NCI-H345 treated with DMSO at 0.1 percent for 48 hours (cell line): ENCODE data around the gene PCNX4.

Experiments used
- DNase-seq: peaks from one replicate; lab custom pipeline; 2025; ENCODE audit not compliant: unreplicated experiment; lab: John Stamatoyannopoulos, UW

The PCNX4 gene

DNA sequence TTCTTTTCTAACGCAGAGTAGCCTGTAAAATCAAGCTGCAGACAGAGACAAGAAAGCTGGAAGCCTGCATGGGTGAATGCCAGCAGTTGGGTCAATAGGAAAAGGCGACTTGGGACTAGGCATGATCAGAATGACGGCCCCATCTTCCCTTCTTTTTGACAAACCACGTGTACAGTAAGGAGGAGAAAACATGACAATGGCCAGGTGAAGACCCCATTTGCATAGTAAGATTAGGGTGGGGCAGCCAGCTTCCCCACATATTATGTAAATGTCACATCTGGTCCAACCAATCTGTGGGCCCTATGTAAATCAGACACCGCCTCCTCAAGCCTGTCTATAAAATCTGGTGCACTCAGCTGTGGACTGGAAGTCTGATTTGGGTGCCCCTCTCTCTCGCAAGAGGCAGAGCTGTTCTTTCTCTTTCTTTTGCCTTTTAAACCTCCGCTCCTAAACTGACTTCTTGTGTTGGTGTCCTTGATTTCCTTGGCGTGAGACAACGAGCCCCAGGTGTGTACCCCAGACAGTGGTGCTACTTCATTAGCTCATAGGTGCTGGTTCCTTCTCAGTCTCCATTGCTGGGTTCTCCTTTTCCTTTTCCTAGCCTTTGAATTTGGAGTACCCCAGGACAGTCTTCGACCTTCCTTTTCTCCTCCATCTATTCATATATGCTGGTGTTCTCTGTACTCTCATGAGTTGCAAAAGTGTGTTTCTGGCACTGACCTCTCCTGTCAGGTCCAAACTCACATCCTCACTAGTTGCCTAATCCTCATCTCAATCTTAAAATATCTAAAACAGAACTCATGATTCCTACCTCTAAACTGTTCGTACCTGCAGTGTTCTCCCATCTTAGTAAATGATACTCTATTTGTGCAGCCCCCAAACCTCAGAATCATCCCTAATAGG lies 82.9 kb downstream of the PCNX4 start:
- DNase-seq, result no peak

- no peak for DNase-seq
Observed at GRCh38 chr14:60175255-60175902, 83.7 kb downstream of the PCNX4 start.

DNA sequence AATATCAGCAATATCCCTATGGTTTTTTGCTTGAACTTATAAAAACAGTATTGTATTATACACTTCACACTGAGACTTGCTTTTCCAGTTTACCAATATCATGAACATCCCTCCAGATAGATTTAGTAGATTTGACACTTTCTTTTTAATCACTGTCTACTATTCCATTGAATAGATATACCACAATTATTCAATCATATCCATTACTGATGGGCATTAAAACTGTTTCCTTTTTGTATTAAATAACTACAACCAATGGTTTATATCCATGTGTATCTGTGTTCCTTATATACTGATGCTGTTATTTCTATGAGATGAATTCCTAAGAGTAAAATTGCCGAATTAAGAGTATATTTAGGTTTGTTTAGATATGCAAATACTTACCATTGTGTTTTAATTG lies 86.4 kb downstream of the PCNX4 start:
- DNase-seq, result no peak

DNA sequence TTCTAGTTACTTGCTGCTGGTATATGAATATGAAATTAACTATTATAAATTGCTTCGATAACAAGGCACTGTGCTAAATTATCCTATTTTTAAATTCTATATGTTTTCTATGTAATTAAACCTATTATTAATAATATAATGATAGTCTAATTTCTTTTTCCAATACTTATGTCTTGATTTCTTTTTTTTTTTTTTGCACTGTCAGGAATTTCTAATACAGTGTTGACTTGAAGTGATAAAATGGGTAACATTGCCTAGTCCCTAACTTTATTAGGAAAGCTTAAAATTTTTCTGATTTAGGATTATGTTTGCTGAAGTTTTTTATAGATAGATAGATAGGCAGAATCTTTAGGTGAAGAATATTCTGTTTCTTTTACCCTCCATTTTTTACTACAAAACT lies 87.1 kb downstream of the PCNX4 start:
- no peak for DNase-seq

DNA sequence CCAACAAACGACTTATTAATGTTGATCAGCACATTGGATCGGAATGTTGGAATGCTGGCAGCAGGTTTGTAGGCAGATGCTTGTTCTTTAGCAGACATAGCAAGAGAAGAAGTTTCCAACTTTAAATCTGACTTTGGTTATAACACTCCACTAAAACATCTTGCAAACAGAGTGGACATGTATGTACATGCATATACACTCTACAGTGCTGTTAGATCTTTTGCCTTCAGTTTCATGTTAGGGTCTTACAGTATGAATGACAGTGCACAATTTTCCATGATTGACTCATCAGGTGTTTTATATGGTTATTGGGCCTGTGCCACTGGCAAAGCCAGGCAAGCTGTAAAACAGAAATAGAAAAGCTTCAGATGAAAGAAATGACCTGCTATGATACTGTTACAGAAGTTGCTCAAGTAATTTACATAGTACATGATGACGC lies 87.7 kb downstream of the PCNX4 start:
- DNase-seq, result no peak

DNA sequence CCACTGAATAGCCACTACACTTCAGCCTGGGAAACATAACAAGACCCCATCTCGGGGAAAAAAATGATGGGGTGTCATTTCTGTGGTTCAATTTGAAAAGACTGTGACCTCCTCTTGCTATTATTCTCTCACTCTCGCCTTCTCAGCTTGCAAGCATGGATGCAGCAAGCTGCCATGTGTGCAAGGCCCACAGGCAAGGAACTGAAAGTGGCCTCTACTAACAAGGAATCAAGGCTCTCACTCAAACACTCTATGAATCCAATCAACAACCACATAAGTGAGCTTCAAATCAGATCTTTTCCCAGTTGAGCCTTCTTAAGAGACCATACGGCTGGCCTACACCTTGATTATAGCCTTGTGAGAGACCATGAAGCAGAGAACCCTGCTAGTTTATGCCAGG lies 91.4 kb downstream of the PCNX4 start:
- DNase-seq, result no peak

DNA sequence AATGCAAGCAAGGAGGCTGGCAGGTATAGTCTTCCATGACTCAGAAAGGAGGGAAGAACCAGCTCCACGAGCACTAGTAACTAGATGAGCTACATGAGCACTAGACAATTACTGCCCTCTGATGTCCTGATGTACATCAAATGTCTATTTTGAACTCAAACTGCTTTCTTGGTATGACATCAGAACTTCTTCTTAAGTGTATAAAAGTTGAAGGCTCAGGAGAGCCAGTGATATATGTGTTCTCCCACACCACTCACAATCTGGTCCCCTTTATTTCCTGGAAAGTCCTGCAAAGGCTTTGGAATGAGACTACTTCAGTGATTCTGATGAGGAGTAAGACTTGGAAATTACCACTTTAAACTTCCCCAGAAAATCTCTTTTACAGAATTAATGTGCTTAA lies 92.0 kb downstream of the PCNX4 start:
- DNase-seq, result no peak

- DNase-seq, result peak; percentile 36
Observed at GRCh38 chr14:60184146-60184904, 92.6 kb downstream of the PCNX4 start.

- no peak for DNase-seq
Observed at GRCh38 chr14:60184905-60185555, 93.3 kb downstream of the PCNX4 start.

- no peak for DNase-seq
Observed at GRCh38 chr14:60188115-60188514, 96.4 kb downstream of the PCNX4 start.

DNA sequence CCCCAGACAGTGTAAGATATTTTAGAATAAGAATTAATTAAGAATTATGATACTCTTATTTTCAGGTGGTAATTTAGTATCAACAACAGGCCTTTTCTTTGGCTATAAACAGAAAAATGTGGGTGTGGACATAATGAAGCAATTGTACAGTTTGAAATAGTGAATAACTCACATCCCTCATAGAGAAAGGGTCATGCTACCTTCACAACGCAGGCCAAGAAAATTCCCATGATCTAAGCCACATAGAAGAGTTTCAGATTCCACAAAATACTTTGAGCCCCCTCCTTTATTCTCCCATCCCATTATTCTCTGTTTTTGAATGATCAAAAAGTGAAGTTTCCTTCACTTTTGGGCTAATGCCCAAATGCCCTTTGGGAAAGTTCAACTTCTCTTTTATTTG lies 97.0 kb downstream of the PCNX4 start:
- no peak for DNase-seq

DNA sequence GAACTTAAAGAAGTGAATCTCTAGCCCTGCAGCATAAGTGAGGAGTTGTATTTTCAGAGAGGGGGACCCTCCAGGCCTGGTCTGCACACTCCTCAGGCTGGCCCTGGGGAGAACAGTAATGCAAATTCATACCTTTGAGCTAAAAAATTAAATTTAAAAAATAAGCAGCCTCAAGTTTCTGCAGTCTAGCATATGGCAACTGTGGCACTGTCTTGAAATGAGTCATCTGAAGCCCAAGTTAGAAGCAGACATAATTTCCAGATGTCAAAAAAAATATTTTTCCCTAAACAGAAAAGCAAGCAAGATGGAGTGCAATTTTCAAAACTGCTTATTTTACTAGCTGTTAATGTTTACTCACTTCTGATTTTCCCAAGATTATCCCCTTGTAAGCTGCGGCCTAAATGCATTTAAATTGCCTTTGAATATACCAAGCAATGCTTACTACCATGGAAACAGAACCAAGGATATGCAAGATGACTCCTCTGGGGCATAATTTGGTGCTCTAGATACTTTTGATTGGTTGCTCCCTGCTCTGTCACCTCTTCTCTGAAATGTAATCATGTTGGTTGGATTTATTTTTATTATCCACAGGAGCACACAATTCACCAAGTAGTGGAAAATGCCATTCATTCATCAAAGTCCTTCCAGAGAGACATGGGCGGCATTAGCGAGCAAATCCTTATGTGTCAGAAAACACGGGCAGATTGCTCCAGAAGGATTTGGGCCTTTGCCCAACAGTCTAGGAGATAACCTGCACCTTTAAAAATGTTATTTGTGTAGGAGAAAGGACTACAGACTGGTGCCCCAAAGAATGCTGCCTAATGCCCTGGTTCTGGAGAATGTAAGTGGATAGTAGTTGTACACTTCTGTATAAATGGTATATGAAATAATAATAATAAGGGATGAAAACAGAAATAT lies 98.5 kb downstream of the PCNX4 start:
- no peak for DNase-seq

GRCh38 chr14:60195179-60195810 lies 103.6 kb downstream of the PCNX4 start:
- DNase-seq, result no peak

DNA sequence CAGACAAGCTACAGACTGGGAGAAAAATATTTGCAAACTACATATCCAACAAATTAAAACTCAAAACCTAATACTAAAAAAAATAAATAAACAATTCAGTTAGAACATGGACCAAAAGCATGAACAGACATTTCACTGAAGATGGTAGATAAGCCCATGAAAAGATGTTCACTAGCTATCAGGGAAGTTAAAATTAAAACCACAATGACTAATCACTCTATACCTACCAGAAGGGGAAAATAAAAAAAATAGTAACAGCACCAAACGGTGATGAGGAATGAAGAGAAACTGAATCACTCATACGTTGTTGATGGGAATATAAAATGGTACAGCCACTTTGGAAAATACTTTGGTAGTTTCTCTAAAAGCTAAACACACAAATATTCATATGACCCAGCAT lies 104.6 kb downstream of the PCNX4 start:
- DNase-seq, result no peak

DNA sequence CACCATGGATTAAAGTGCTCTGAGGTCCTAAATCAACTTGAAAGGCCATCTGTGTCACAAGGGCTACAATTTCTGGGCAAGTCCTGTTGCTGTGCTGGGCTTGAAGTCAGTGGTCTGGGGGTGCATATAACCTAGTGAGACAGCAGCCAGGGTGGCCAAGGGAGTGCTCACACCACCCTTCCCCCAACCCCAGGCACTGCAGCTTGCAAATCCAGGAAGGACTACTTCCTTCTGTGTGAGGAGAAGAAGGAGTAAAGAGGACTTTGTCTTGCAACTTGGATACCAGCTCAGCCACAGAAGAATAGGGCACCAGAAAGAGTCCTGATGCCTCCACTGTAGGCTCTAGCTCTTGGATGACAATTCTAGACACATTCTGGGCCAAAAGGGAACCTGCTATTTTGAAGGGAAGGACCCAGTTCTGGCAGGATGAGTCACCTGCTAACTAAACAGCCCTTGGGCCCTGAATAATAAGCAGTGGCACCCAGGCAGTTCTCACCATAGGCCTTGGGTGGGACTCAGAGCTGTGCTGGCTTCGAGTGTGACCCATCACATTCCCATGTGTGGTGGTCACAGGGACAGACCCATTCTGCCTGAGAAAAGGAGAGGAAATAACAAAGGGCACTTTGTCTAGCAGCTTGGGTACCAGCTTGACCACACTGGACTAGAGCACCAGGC lies 106.0 kb downstream of the PCNX4 start:
- DNase-seq, result no peak

DNA sequence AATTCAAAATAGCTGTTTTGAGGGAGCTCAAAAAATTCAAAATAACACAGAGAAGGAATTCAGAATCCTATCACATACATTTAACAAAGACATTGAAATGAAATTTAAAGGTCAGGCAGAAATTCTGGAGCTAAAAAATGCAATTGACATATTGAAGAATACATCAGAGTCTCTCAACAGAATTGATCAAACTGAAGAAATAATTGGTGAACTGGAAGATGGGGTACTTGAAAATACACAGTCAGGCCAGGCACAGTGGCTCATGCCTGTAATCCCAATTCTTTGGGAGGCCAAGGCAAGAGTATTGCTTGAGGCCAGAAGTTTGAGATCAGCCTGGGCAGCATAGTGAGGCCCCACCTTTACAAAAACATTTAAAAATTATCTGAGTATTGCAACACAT lies 107.6 kb downstream of the PCNX4 start:
- no peak for DNase-seq

DNA sequence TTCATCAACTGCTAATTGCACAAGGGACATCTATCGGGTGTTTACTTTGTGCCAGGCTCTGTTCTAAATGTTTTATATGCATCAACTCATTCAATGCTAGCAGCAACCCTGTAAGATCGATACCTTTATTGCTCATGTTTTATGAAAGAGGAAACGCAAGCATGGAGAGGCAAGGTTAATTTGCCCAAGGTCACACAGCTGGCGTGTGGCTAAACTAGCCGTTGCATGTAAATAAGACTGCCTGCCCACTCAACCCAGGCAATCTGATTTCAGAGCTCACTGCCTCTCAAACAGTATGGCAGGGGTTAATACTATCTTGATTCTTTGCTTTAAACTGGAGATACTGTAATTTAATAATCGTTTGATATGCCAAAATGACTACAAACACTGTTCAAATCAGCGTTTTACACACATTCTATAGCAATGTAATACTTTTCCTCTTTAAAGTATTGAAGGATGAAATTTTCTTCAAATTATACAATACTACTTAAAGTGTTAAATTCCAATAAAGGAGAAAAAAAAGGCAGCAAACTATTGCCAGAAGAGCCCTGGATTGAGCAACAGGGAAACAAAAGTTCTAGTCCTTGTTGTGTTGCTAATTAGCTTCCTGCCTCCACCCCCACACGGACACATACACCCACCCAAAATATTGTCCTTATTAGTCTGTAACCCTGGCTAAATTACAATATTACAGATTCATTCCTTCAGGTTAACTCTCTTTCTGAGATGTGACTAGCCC lies 112.5 kb downstream of the PCNX4 start:
- no peak for DNase-seq
